Upper lobe of right lung (tissue), 1 donor: Measurements from ENCODE around the gene GPD1. TPM values are rescaled to one million over a fixed set of nuclear protein-coding genes. Genes with fewer than 3 reads are reported as not detected.
A peak's percentile ranks its signal among the peaks of the same experiment; 100 is the strongest.

Experiments
- ATAC-seq: fragments of 200-7000 bp; cut with Tn5 transposase; one replicate; pipeline ENCODE4 v1.9.1; 2020; ENCODE audit warnings: mild to moderate bottlenecking, moderate library complexity
- DNase-seq: peaks from one replicate; pipeline ENCODE4 v3.0.0-alpha.2; 2020
- H3K27ac ChIP-seq: fragments of 200-600 bp; one replicate; pipeline ENCODE4 v1.8.0; 2022
- H3K27me3 ChIP-seq: fragments of 200-600 bp; one replicate; pipeline ENCODE4 v1.8.0; 2022; ENCODE audit warnings: mild to moderate bottlenecking
- H3K36me3 ChIP-seq: fragments of 200-600 bp; one replicate; pipeline ENCODE4 v1.8.0; 2022
- H3K4me1 ChIP-seq: fragments of 200-600 bp; one replicate; pipeline ENCODE4 v1.8.0; 2022
- H3K4me3 ChIP-seq: fragments of 200-600 bp; one replicate; pipeline ENCODE4 v1.8.0; 2022; ENCODE audit warnings: mild to moderate bottlenecking
- H3K9me3 ChIP-seq: fragments of 200-600 bp; one replicate; pipeline ENCODE4 v1.8.0; 2022
- CTCF ChIP-seq: fragments of 200-600 bp; IDR thresholded peaks from one replicate; pipeline ENCODE4 v1.8.0; 2022; ENCODE audit warnings: antibody characterized with exemption
- intact Hi-C: fragments of 100-400 bp; cut with DNase I; formaldehyde crosslinking; loops from one replicate; pipeline ENCODE4 v1.11.0; 2022
- total RNA-seq: library from RNA; stranded (reverse); fragmentation: NEBNext Ultra II Directional; extraction: Animal tissue kit (Norgen Biotek cat#: 25700); gene quantifications from one replicate; pipeline ENCODE4 v1.2.1, GENCODE V29; 2021
- donor health status: DM: no; HTN: yes; CAD: no; lungs with severe emphysema.

GPD1 gene
- total RNA-seq, 1 donor from 2014 or later, result 32.9 TPM

- Histone ChIP-seq H3K9me3 (no peaks in the 10 kb centered on the region), H3K27ac (no peak overlapping the region), H3K27me3 (no peaks in the 10 kb centered on the region), H3K4me3 (no peak overlapping the region), H3K4me1 (no peaks in the 10 kb centered on the region), H3K36me3 (no peaks in the 10 kb centered on the region)
- DNase-seq (peak; percentile 91), ATAC-seq (peak; percentile 92)
- peak; percentile 95 for TF ChIP-seq CTCF
- intact Hi-C loops, result loop anchor here (5.0 to 10.0 kb wide), 2 partner anchors 100 to 108 kb away; no protein-coding TSS in a partner anchor
Observed at GRCh38 chr12:50074936-50075807, 28.6 kb upstream of the GPD1 start.

- Histone ChIP-seq H3K36me3 (no peaks in the 10 kb centered on the region), H3K9me3 (no peaks in the 10 kb centered on the region), H3K27me3 (no peaks in the 10 kb centered on the region), H3K4me3 (no peak overlapping the region), H3K4me1 (no peaks in the 10 kb centered on the region), H3K27ac (no peak overlapping the region)
- intact Hi-C loops, result loop anchor here (10.0 kb wide), 1 partner anchor 99 kb away; no protein-coding TSS in a partner anchor
- ATAC-seq (no peak), DNase-seq (no peak)
- no peak for TF ChIP-seq CTCF
Observed at GRCh38 chr12:50075808-50076170, 28.0 kb upstream of the GPD1 start.

GRCh38 chr12:50077099-50077498 lies 26.7 kb upstream of the GPD1 start:
- no peaks in the 10 kb centered on the region for H3K9me3 ChIP-seq
- H3K4me1 ChIP-seq, result no peaks in the 10 kb centered on the region
- no peaks in the 10 kb centered on the region for H3K27me3 ChIP-seq
- no peak for TF ChIP-seq CTCF
- no peaks in the 10 kb centered on the region for H3K36me3 ChIP-seq
- intact Hi-C loops, result loop anchor here (10.0 kb wide), 1 partner anchor 98 kb away; no protein-coding TSS in a partner anchor
- no peak overlapping the region for H3K4me3 ChIP-seq
- no peak for DNase-seq
- ATAC-seq, result no peak
- H3K27ac ChIP-seq, result no peak overlapping the region

GRCh38 chr12:50078281-50078680 lies 25.5 kb upstream of the GPD1 start:
- DNase-seq, result no peak
- Histone ChIP-seq H3K4me3 (no peak overlapping the region), H3K36me3 (no peaks in the 10 kb centered on the region), H3K27ac (no peak overlapping the region), H3K4me1 (no peaks in the 10 kb centered on the region), H3K9me3 (no peaks in the 10 kb centered on the region), H3K27me3 (no peaks in the 10 kb centered on the region)
- no peak for ATAC-seq
- intact Hi-C loops, result loop anchor here (10.0 kb wide), 1 partner anchor 97 kb away; no protein-coding TSS in a partner anchor
- no peak for TF ChIP-seq CTCF

GRCh38 chr12:50079771-50080170 lies 24.0 kb upstream of the GPD1 start:
- Histone ChIP-seq H3K4me1 (peaks cover 4% of the 10 kb centered on the region), H3K27ac (no peak overlapping the region), H3K36me3 (no peaks in the 10 kb centered on the region), H3K9me3 (no peaks in the 10 kb centered on the region), H3K27me3 (no peaks in the 10 kb centered on the region), H3K4me3 (no peak overlapping the region)
- intact Hi-C loops, result loop anchor here (10.0 kb wide), 1 partner anchor 95 kb away; no protein-coding TSS in a partner anchor
- ATAC-seq, result no peak
- TF ChIP-seq CTCF, result no peak
- no peak for DNase-seq
